Bronchial epithelial cell (primary cell): ENCODE measurements around the gene MYG1. TPM values are rescaled to one million over a fixed set of nuclear protein-coding genes. Genes with fewer than 3 reads are reported as not detected.

Source experiments
- DNase-seq: peaks from one replicate; pipeline ENCODE4 v3.0.0-alpha.2; 2010; ENCODE audit warnings: low read depth
- FAIRE-seq: peaks from 2 replicates; lab custom pipeline; 2011; peaks lifted over from hg19 to GRCh38; lab: Jason Lieb, UNC
- H3K27me3 ChIP-seq: 2 replicates; pipeline ENCODE4 v1.5.1; 2011; ENCODE audit warnings: low read length; ENCODE audit not compliant: control insufficient read depth, insufficient read depth
- H3K36me3 ChIP-seq: 2 replicates; pipeline ENCODE4 v1.5.1; 2011; ENCODE audit warnings: low read length; ENCODE audit not compliant: control insufficient read depth, insufficient read depth
- H3K4me3 ChIP-seq: 2 replicates; pipeline ENCODE4 v1.5.1; 2011; ENCODE audit warnings: mild to moderate bottlenecking, low read depth, low read length, control low read depth
- CTCF ChIP-seq: IDR thresholded peaks from 2 replicates; pipeline ENCODE4 v1.5.1; 2011; ENCODE audit warnings: mild to moderate bottlenecking, moderate library complexity, low read length, control low read depth, inconsistent platforms; ENCODE audit not compliant: insufficient read depth, severe bottlenecking
- total RNA-seq: library from RNA; depleted of rRNA; stranded (reverse); fragments of >200 nt; gene quantifications from 2 replicates; pipeline ENCODE4 v1.2.1, GENCODE V29; 2014

The MYG1 gene
- total RNA-seq, 1 donor from 2014 or later: 29.7 TPM

- FAIRE-seq (no peak), DNase-seq (no peak)
- peaks cover 16% of the 10 kb centered on the region for H3K36me3 ChIP-seq
- TF ChIP-seq CTCF: no peak
- no peaks in the 10 kb centered on the region for H3K27me3 ChIP-seq
- no peak overlapping the region for H3K4me3 ChIP-seq
Measured at GRCh38 chr12:53313996-53314395, 14.5 kb downstream of the MYG1 start.

GRCh38 chr12:53320352-53321195 lies 21.1 kb downstream of the MYG1 start:
- Histone ChIP-seq H3K27me3 (no peaks in the 10 kb centered on the region), H3K36me3 (peaks cover 2% of the 10 kb centered on the region), H3K4me3 (peak overlapping the region; percentile 74)
- no peak for TF ChIP-seq CTCF
- DNase-seq (no peak), FAIRE-seq (no peak)

- no peaks in the 10 kb centered on the region for H3K36me3 ChIP-seq
- no peak for FAIRE-seq
- TF ChIP-seq CTCF: no peak
- H3K4me3 ChIP-seq: peak overlapping the region; percentile 50
- peak; percentile 7 for DNase-seq
- peaks cover 6% of the 10 kb centered on the region for H3K27me3 ChIP-seq
Measured at GRCh38 chr12:53324113-53324778, 24.8 kb downstream of the MYG1 start.

- Histone ChIP-seq H3K27me3 (peaks cover 6% of the 10 kb centered on the region), H3K4me3 (peak overlapping the region; percentile 50), H3K36me3 (no peaks in the 10 kb centered on the region)
- FAIRE-seq (no peak), DNase-seq (peak; percentile 73)
- TF ChIP-seq CTCF: peak; percentile 84
Measured at GRCh38 chr12:53324779-53325510, 25.4 kb downstream of the MYG1 start.

GRCh38 chr12:53325511-53326061 lies 26.1 kb downstream of the MYG1 start:
- TF ChIP-seq CTCF: no peak
- no peak for FAIRE-seq
- no peaks in the 10 kb centered on the region for H3K36me3 ChIP-seq
- peak overlapping the region; percentile 50 for H3K4me3 ChIP-seq
- no peak for DNase-seq
- H3K27me3 ChIP-seq: peaks cover 6% of the 10 kb centered on the region
